T follicular helper cell (primary cell): ENCODE results near the gene NIPA2.

Experiments used
- DNase-seq: peaks from one replicate; pipeline ENCODE4 v3.0.0-alpha.2; 2020; ENCODE audit warnings: low read depth

Gene NIPA2

GRCh38 chr15:22877607-22878006 is 39.1 kb downstream of the NIPA2 start:
- no peak for DNase-seq

- no peak for DNase-seq
Measured at GRCh38 chr15:22878103-22878502, 39.6 kb downstream of the NIPA2 start.

- no peak for DNase-seq
Measured at GRCh38 chr15:22880068-22880980, 41.9 kb downstream of the NIPA2 start.

GRCh38 chr15:22880981-22881738 is 42.7 kb downstream of the NIPA2 start:
- DNase-seq: no peak

GRCh38 chr15:22881739-22882440 is 43.4 kb downstream of the NIPA2 start:
- DNase-seq: no peak

- DNase-seq: no peak
Measured at GRCh38 chr15:22883196-22883595, 44.7 kb downstream of the NIPA2 start.

- DNase-seq: no peak
Measured at GRCh38 chr15:22884344-22884743, 45.9 kb downstream of the NIPA2 start.

- no peak for DNase-seq
Measured at GRCh38 chr15:22885120-22885519, 46.7 kb downstream of the NIPA2 start.

- no peak for DNase-seq
Measured at GRCh38 chr15:22887157-22887951, 48.9 kb downstream of the NIPA2 start.

- no peak for DNase-seq
Measured at GRCh38 chr15:22888120-22888859, 49.8 kb downstream of the NIPA2 start.

GRCh38 chr15:22889146-22889818 is 50.8 kb downstream of the NIPA2 start:
- no peak for DNase-seq

- no peak for DNase-seq
Measured at GRCh38 chr15:22890296-22890695, 51.8 kb downstream of the NIPA2 start.

- no peak for DNase-seq
Measured at GRCh38 chr15:22891426-22892210, 53.2 kb downstream of the NIPA2 start.

GRCh38 chr15:22892333-22892732 is 53.9 kb downstream of the NIPA2 start:
- DNase-seq: no peak

- DNase-seq: no peak
Measured at GRCh38 chr15:22893081-22893480, 54.6 kb downstream of the NIPA2 start.

GRCh38 chr15:22893881-22894280 is 55.4 kb downstream of the NIPA2 start:
- no peak for DNase-seq

GRCh38 chr15:22895465-22896190 is 57.2 kb downstream of the NIPA2 start:
- DNase-seq: no peak

GRCh38 chr15:22902046-22902445 is 63.6 kb downstream of the NIPA2 start:
- DNase-seq: no peak

- DNase-seq: no peak
Measured at GRCh38 chr15:22902578-22902977, 64.1 kb downstream of the NIPA2 start.
